Hepatocyte (in vitro differentiated cells): Measurements from ENCODE around the gene NXT1.

Source experiments
- CTCF ChIP-seq: fragments of 200-600 bp; sonication (generic); IDR thresholded peaks from 2 replicates; pipeline ENCODE4 v1.5.1; 2016; ENCODE audit warnings: antibody characterized with exemption, mild to moderate bottlenecking; ENCODE audit not compliant: poor library complexity
- EZH2 ChIP-seq: fragments of 200-600 bp; sonication (generic); IDR thresholded peaks from 2 replicates; pipeline ENCODE4 v1.6.1; 2016; ENCODE audit warnings: antibody characterized with exemption, mild to moderate bottlenecking, borderline replicate concordance

- TF ChIP-seq CTCF (no peak), EZH2 (no peak)
Measured at GRCh38 chr20:23303325-23304102, 47.1 kb upstream of the NXT1 start.
